Tibial nerve (tissue), 4 donors: Measurements from ENCODE around the gene OR2T10.

Source experiments
- EP300 ChIP-seq, 2 donors: sonication (generic); formaldehyde crosslinking; IDR thresholded peaks; one replicate each; pipeline ENCODE4 v1.6.1; 2017; ENCODE audit warnings: antibody characterized with exemption in 2 of 2, mild to moderate bottlenecking in 1 of 2
- POLR2A ChIP-seq, 2 donors: fragments of 450-650 bp; IDR thresholded peaks; one replicate each; pipeline ENCODE4 v1.6.1; 2017; ENCODE audit warnings: antibody characterized with exemption in 2 of 2, mild to moderate bottlenecking in 2 of 2, moderate library complexity in 2 of 2
- TF ChIP-seq, protein P1 (sequence below), 5 experiments: fragments of 200-600 bp in 3 of 5; fragments of 450-650 bp in 2 of 5; sonication (generic) in 3 of 5; IDR thresholded peaks; one replicate each; pipeline ENCODE4 v1.5.1; 2016 to 2019; ENCODE audit warnings: antibody characterized with exemption in 5 of 5, mild to moderate bottlenecking in 3 of 5, moderate library complexity in 2 of 5

DNA sequence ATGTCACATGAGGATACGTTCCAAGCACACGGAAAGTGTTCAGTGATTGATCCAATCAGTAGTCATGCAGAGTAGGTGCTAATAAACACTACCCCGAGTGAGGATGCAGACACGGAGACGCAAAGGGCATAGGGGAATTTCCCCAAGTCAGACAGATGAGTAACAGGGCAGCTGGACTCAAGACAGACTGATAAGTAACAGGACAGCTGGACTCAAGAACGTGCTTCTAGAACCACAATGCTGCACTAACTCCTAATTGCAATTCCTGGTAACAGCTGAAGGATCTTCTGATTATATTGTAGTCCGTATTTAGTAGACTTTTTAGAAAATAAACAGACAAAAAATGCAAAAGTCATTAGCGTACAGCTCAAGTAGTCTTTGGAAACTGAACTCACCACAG is 1.9 kb upstream of the OR2T10 start:
- TF ChIP-seq, protein P1, sequence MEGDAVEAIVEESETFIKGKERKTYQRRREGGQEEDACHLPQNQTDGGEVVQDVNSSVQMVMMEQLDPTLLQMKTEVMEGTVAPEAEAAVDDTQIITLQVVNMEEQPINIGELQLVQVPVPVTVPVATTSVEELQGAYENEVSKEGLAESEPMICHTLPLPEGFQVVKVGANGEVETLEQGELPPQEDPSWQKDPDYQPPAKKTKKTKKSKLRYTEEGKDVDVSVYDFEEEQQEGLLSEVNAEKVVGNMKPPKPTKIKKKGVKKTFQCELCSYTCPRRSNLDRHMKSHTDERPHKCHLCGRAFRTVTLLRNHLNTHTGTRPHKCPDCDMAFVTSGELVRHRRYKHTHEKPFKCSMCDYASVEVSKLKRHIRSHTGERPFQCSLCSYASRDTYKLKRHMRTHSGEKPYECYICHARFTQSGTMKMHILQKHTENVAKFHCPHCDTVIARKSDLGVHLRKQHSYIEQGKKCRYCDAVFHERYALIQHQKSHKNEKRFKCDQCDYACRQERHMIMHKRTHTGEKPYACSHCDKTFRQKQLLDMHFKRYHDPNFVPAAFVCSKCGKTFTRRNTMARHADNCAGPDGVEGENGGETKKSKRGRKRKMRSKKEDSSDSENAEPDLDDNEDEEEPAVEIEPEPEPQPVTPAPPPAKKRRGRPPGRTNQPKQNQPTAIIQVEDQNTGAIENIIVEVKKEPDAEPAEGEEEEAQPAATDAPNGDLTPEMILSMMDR (IDR thresholded peaks at IDR 0.05): no peak
- TF ChIP-seq POLR2A (IDR thresholded peaks at IDR 0.05) (no peak), EP300 (IDR thresholded peaks at IDR 0.05) (no peak)
